SK-N-SH (cell line): ENCODE data around the gene ARHGAP31.

Experiments used
- CTCF ChIP-seq: fragments of 200-600 bp; sonication (generic); IDR thresholded peaks from 2 replicates; pipeline ENCODE4 v1.6.1; 2017; ENCODE audit warnings: antibody characterized with exemption, mild to moderate bottlenecking, moderate library complexity
- MXI1 ChIP-seq: IDR thresholded peaks from 2 replicates; pipeline ENCODE4 v1.6.1; 2012; ENCODE audit warnings: mild to moderate bottlenecking, low read depth, low read length, improper control_type of control experiment
- PBX3 ChIP-seq: IDR thresholded peaks from 2 replicates; pipeline ENCODE4; 2012
- POLR2AphosphoS5 ChIP-seq: IDR thresholded peaks from 2 replicates; pipeline ENCODE4 v1.6.1; 2012; ENCODE audit warnings: low read depth, low read length
- RAD21 ChIP-seq: IDR thresholded peaks from 2 replicates; pipeline ENCODE4 v1.6.1; 2012; ENCODE audit warnings: mild to moderate bottlenecking, low read length
- RCOR1 ChIP-seq: fragments of 150-350 bp; IDR thresholded peaks from 2 replicates; pipeline ENCODE4 v1.6.1; 2017; ENCODE audit warnings: antibody characterized with exemption, low read length
- SMC3 ChIP-seq: IDR thresholded peaks from 2 replicates; pipeline ENCODE4 v1.6.1; 2012; ENCODE audit warnings: low read depth, low read length, improper control_type of control experiment
- TAF1 ChIP-seq: IDR thresholded peaks from 2 replicates; pipeline ENCODE4 v1.6.1; 2012; ENCODE audit warnings: low read depth, mild to moderate bottlenecking, low read length, moderate library complexity, borderline replicate concordance
- TCF12 ChIP-seq: IDR thresholded peaks from 2 replicates; pipeline ENCODE4 v1.4.0; 2012
- USF2 ChIP-seq: fragments of 150-350 bp; IDR thresholded peaks from 2 replicates; pipeline ENCODE4 v1.6.1; 2017; ENCODE audit warnings: antibody characterized with exemption, low read length, low read depth, borderline replicate concordance
- YY1 ChIP-seq: IDR thresholded peaks from 2 replicates; pipeline ENCODE4 v1.4.0; 2012; ENCODE audit warnings: low read depth, mild to moderate bottlenecking

- no peak for TF ChIP-seq TAF1
- TF ChIP-seq RAD21 = no peak
- TF ChIP-seq SMC3 = no peak
- TF ChIP-seq CTCF = no peak
- no peak for TF ChIP-seq RCOR1
- no peak for TF ChIP-seq TCF12
- TF ChIP-seq POLR2AphosphoS5 = no peak
- no peak for TF ChIP-seq PBX3
- no peak for TF ChIP-seq YY1
- no peak for TF ChIP-seq USF2
- TF ChIP-seq MXI1 = no peak
Observed at GRCh38 chr3:119257111-119257510, 37.1 kb upstream of the ARHGAP31 start.
